Fibroblast of lung (primary cell): Measurements from ENCODE around the gene CANX. TPM values are rescaled to one million over a fixed set of nuclear protein-coding genes. Genes with fewer than 3 reads are reported as not detected.

ENCODE experiments used
- DNase-seq, 2 donors: peaks; one replicate each; pipeline versions ENCODE4 v3.0.0 to v3.0.0-alpha.2; 2010; ENCODE audit warnings: low read depth in 2 of 2
- H2AFZ ChIP-seq: 2 replicates; pipeline ENCODE4 v1.5.1; 2012; ENCODE audit warnings: low read length, control low read depth, inconsistent platforms
- H3K27ac ChIP-seq: 2 replicates; pipeline ENCODE4 v1.5.1; 2011; ENCODE audit warnings: low read length, control low read depth; ENCODE audit not compliant: insufficient read depth
- H3K27me3 ChIP-seq: 2 replicates; pipeline ENCODE4 v1.5.1; 2011; ENCODE audit warnings: mild to moderate bottlenecking, low read length; ENCODE audit not compliant: control insufficient read depth, insufficient read depth
- H3K36me3 ChIP-seq: 2 replicates; pipeline ENCODE4 v1.5.1; 2011; ENCODE audit warnings: low read length; ENCODE audit not compliant: control insufficient read depth, insufficient read depth
- H3K4me1 ChIP-seq: 2 replicates; pipeline ENCODE4 v1.5.1; 2011; ENCODE audit warnings: low read length; ENCODE audit not compliant: control insufficient read depth, insufficient read depth; ENCODE audit errors: extremely low read depth
- H3K4me2 ChIP-seq: 2 replicates; pipeline ENCODE4 v1.5.1; 2011; ENCODE audit warnings: low read length, control low read depth; ENCODE audit not compliant: insufficient read depth; ENCODE audit errors: extremely low read depth
- H3K4me3 ChIP-seq, 4 experiments: fragments of 200-600 bp in 1 of 4; sonication (generic) in 1 of 4; replicated peaks in 1 of 4; 2 replicates each; pipeline ENCODE4 v1.5.1; 2011 to 2016; ENCODE audit warnings: low read length in 4 of 4, low read depth in 3 of 4, mild to moderate bottlenecking in 3 of 4, control low read depth in 2 of 4, inconsistent platforms in 1 of 4, mixed read lengths in 1 of 4; ENCODE audit not compliant: insufficient read depth in 1 of 4; ENCODE audit errors: control extremely low read depth in 1 of 4
- H3K79me2 ChIP-seq: 2 replicates; pipeline ENCODE4 v1.5.1; 2012; ENCODE audit warnings: mild to moderate bottlenecking, low read length, inconsistent platforms; ENCODE audit not compliant: control insufficient read depth, insufficient read depth
- H3K9ac ChIP-seq: 2 replicates; pipeline ENCODE4 v1.5.1; 2011; ENCODE audit warnings: mild to moderate bottlenecking, low read length, control low read depth; ENCODE audit not compliant: insufficient read depth
- H3K9me3 ChIP-seq: 2 replicates; pipeline ENCODE4 v1.5.1; 2012; ENCODE audit warnings: low read depth, low read length; ENCODE audit not compliant: control insufficient read depth, insufficient read depth
- H4K20me1 ChIP-seq: 2 replicates; pipeline ENCODE4 v1.5.1; 2011; ENCODE audit warnings: low read length; ENCODE audit not compliant: control insufficient read depth, insufficient read depth; ENCODE audit errors: extremely low read depth
- EZH2 ChIP-seq: IDR thresholded peaks from 2 replicates; pipeline ENCODE4 v1.5.1; 2012; ENCODE audit warnings: low read length, control low read depth, mild to moderate bottlenecking; ENCODE audit errors: missing control alignments
- polyA plus RNA-seq, 2 donors: library from polyadenylated mRNA; depleted of rRNA in 1 of 2; stranded (reverse) in 1 of 2; unstranded in 1 of 2; fragments of >200 nt; gene quantifications; 2 replicates each; pipeline ENCODE4 v1.2.1, GENCODE V29; 2011 to 2012; ENCODE audit warnings: missing spikeins in 1 of 2
- total RNA-seq: library from RNA; depleted of rRNA; stranded (reverse); fragments of >200 nt; gene quantifications from 2 replicates; pipeline ENCODE4 v1.2.1, GENCODE V29; 2014
- TF ChIP-seq, protein P1 (sequence below), 2 donors: IDR thresholded peaks in 1 of 2; conservative IDR thresholded peaks in 1 of 2; 1 replicate in 1 of 2; 2 replicates in 1 of 2; pipeline ENCODE4 v1.5.1; 2011 to 2012; ENCODE audit warnings: low read length in 2 of 2, control low read depth in 1 of 2, inconsistent platforms in 1 of 2, low read depth in 1 of 2, mild to moderate bottlenecking in 1 of 2

Gene CANX
- total and polyA plus RNA-seq, 2 donors (not counting 1 experiment from before 2014, with no cell fraction given): 589 to 722 TPM

DNA sequence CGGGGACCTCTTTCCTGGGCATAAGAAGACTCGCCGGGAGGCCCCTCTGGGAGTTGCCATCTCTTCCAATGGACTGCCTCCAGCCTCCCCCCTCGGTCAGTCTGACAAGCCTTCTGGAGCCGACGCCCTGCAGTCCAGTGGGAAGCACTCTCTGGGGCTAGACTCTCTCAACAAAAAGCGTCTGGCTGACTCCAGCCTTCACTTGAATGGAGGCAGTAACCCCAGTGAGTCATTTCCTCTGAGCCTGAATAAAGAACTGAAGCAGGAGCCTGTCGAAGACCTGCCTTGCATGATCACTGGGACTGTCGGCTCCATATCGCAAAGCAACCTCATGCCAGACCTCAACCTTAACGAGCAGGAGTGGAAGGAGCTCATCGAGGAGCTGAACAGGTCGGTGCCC, 66.6 kb downstream of the CANX start:
- Histone ChIP-seq H3K36me3 (peaks cover 13% of the 10 kb centered on the region), H3K4me3 (peak overlapping the region in 1 of 4 experiments; percentile 6), H3K9ac (no peak overlapping the region), H4K20me1 (no peaks in the 10 kb centered on the region), H3K9me3 (no peaks in the 10 kb centered on the region), H3K27ac (peak overlapping the region; percentile 50), H3K4me2 (peak overlapping the region; percentile 63), H3K4me1 (peaks cover 34% of the 10 kb centered on the region), H3K27me3 (no peaks in the 10 kb centered on the region), H3K79me2 (peaks cover 47% of the 10 kb centered on the region), H2AFZ (no peak overlapping the region)
- DNase-seq: peak; percentile 84 to 95
- no peak for TF ChIP-seq EZH2
- TF ChIP-seq, protein P1, sequence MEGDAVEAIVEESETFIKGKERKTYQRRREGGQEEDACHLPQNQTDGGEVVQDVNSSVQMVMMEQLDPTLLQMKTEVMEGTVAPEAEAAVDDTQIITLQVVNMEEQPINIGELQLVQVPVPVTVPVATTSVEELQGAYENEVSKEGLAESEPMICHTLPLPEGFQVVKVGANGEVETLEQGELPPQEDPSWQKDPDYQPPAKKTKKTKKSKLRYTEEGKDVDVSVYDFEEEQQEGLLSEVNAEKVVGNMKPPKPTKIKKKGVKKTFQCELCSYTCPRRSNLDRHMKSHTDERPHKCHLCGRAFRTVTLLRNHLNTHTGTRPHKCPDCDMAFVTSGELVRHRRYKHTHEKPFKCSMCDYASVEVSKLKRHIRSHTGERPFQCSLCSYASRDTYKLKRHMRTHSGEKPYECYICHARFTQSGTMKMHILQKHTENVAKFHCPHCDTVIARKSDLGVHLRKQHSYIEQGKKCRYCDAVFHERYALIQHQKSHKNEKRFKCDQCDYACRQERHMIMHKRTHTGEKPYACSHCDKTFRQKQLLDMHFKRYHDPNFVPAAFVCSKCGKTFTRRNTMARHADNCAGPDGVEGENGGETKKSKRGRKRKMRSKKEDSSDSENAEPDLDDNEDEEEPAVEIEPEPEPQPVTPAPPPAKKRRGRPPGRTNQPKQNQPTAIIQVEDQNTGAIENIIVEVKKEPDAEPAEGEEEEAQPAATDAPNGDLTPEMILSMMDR (conservative IDR thresholded peaks at IDR 0.05 in 1 of 2, IDR thresholded peaks at IDR 0.05 in 1 of 2; ENCODE audit: low read depth in 1 of 2, low read length in 2 of 2): no peak

DNA sequence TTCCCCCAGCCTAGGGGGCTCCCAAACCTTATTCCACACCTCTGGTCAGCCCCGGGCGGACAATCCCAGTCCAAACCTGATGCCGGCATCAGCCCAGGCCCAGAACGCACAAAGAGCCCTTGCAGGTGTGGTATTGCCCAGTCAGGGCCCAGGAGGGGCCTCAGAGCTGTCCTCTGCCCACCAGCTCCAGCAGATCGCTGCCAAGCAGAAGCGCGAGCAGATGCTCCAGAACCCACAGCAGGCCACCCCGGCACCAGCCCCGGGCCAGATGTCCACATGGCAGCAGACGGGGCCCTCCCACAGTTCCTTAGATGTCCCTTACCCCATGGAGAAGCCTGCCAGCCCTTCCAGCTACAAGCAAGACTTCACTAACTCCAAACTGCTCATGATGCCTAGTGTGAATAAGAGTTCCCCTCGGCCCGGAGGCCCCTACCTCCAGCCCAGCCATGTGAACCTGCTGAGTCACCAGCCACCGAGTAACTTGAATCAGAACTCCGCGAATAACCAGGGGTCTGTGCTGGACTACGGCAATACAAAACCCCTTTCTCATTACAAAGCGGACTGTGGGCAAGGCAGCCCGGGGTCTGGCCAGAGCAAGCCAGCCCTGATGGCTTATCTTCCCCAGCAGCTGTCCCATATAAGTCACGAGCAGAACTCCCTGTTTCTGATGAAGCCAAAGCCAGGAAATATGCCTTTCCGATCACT, 67.4 kb downstream of the CANX start:
- H3K9ac ChIP-seq: no peak overlapping the region
- H2AFZ ChIP-seq: no peak overlapping the region
- peaks cover 43% of the 10 kb centered on the region for H3K79me2 ChIP-seq
- H3K36me3 ChIP-seq: peaks cover 16% of the 10 kb centered on the region
- TF ChIP-seq, protein P1 (conservative IDR thresholded peaks at IDR 0.05 in 1 of 2, IDR thresholded peaks at IDR 0.05 in 1 of 2; ENCODE audit: low read depth in 1 of 2, low read length in 2 of 2): no peak
- TF ChIP-seq EZH2: no peak
- peak; percentile 31 to 85 for DNase-seq
- H3K4me3 ChIP-seq: no peak overlapping the region
- no peaks in the 10 kb centered on the region for H3K27me3 ChIP-seq
- H3K4me2 ChIP-seq: no peak overlapping the region
- peak overlapping the region; percentile 50 for H3K27ac ChIP-seq
- H3K9me3 ChIP-seq: no peaks in the 10 kb centered on the region
- H4K20me1 ChIP-seq: no peaks in the 10 kb centered on the region
- peaks cover 34% of the 10 kb centered on the region for H3K4me1 ChIP-seq

DNA sequence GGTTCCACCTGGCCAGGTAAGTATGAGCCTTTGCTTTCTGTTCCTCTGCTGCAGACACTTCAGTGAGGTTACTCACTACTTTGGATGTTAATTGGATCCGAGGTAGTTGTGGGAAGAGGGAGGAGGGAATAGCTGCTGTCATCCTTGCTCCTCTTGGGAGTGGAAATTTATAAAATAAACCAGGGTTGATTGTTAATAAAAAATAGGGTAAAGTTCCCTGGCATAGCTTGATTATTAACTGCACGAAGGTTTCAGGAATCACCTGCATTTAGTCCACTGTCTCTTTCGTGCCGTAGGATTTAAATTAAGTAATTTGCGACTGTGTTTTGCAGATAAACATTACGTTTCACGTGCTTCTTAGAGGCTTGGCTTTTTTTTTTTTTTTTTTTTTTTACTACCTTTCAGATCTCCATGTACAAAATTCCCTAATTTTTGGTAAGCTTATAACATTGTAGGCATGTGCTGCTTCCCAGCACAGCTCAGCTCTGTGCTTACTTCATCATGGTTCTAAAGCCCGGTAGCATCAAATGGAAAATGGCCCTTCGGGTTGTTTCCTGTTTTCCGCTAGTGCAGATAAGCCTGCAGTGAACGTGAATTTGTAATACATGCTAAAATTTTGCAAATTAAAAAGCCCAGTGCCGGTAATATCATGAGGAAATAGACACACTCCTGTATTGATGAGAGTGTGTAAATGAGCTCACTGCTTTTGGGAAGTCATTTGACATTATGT, 68.1 kb downstream of the CANX start:
- Histone ChIP-seq H3K36me3 (peaks cover 19% of the 10 kb centered on the region), H3K27ac (peak overlapping the region; percentile 18), H4K20me1 (no peaks in the 10 kb centered on the region), H3K4me1 (peaks cover 31% of the 10 kb centered on the region), H3K79me2 (peaks cover 37% of the 10 kb centered on the region), H3K9me3 (no peaks in the 10 kb centered on the region), H2AFZ (no peak overlapping the region), H3K27me3 (no peaks in the 10 kb centered on the region), H3K4me2 (no peak overlapping the region), H3K4me3 (no peak overlapping the region), H3K9ac (no peak overlapping the region)
- TF ChIP-seq EZH2: no peak
- TF ChIP-seq, protein P1 (conservative IDR thresholded peaks at IDR 0.05 in 1 of 2, IDR thresholded peaks at IDR 0.05 in 1 of 2; ENCODE audit: low read depth in 1 of 2, low read length in 2 of 2): no peak
- peak in 1 of 2 donors; percentile 25 for DNase-seq
